Dedifferentiated amniotic fluid mesenchymal stem cell (primary cell): ENCODE results near the gene TBC1D17.

Source experiments
- DNase-seq: peaks from one replicate; pipeline ENCODE4 v3.0.0-alpha.2; 2016; ENCODE audit errors: extremely low spot score

Gene TBC1D17

GRCh38 chr19:49894011-49894664, 16.6 kb downstream of the TBC1D17 start:
- no peak for DNase-seq

GRCh38 chr19:49894879-49895565, 17.5 kb downstream of the TBC1D17 start:
- no peak for DNase-seq

- DNase-seq = no peak
Observed at GRCh38 chr19:49895566-49896297, 18.2 kb downstream of the TBC1D17 start.

GRCh38 chr19:49896863-49897621, 19.5 kb downstream of the TBC1D17 start, which contains the start of gene IL4I1:
Gene IL4I1, minus strand, starts transcription at chr19:49896887. Its CDS starts 727 bp downstream, at chr19:49896160.
- DNase-seq = no peak

DNA sequence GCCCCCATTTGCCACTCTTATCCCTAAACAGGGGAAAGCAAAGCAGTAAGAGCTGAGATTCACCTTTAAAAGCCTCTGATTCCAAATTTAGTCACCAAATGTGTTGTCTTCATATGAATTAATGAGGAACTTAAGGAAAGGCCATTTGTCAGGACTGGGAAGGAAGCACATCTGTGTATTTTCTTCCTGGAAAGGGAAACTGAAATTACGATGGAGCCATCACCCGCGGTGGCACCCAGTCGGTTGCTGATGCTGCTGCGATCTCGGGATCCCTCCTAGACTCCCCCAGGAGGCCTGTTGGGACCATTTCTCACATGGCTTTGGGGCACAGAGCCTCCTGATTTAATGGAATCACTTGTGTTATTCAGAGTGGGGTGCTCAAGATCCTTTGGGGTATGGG, 26.6 kb downstream of the TBC1D17 start:
- DNase-seq = no peak

DNA sequence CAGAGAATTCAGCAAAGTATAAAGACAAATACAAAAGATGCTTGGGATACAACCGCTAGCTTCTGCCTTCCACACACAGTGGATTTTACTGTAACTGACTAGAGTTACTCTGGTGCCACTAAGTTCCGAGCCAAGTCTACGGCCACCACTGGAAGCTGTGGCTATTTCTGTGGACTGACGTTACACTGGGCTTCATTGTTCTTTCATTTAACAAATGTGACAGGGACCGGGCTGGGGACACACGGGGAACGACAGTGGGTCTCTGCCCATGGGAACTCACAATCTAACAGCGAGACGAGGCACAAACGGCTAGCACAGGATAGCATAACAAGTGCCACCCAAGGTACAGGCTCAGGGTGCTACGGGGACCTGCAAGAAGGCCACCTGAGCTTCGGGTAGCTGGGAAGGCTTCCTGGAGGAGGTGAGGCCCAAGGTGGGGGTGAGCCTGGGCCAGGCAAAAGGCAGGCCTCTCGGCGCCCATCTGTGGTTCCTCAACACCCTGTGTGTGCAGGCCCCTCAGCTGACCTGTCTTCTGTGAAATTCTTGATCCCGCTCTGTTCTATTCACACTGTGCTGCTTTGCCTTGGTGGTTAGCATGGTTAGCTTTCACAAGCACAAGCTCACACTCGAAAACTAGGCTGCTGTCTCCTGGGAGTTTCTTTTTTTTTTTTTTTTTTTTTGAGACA, 29.5 kb downstream of the TBC1D17 start:
- no peak for DNase-seq

DNA sequence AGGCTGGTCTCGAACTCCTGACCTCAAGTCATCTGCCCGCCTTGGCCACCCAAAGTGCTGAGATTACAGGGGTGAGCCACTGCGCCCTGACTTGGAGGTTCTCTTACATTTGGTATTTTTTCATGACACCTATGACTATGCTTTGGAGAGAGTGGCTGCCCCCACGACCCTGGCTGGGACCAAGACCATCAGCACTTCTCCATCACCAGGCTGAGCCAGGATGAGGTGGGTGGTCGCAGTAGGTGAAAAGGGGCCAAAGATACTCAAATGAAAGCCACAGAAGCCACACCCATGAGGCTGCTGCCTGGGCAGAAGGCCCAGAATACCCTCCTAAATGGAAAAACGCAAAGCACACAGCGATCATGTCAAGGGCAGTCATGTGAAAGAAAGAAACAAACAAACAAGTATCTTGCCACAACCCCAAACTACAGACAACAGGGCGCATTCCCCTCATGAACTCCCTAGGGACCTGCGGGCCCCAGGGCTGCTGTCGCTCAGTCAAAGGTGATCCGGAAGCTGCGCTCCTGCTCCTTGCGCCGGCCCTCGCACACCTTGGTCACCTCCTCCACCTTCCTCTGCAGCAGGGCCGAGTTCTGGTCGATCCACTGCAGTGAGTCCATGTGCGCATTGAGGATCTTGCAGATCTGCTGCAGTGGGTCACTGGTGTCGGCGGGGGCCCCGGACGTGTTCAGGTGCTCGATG, 30.4 kb downstream of the TBC1D17 start:
- DNase-seq = no peak

DNA sequence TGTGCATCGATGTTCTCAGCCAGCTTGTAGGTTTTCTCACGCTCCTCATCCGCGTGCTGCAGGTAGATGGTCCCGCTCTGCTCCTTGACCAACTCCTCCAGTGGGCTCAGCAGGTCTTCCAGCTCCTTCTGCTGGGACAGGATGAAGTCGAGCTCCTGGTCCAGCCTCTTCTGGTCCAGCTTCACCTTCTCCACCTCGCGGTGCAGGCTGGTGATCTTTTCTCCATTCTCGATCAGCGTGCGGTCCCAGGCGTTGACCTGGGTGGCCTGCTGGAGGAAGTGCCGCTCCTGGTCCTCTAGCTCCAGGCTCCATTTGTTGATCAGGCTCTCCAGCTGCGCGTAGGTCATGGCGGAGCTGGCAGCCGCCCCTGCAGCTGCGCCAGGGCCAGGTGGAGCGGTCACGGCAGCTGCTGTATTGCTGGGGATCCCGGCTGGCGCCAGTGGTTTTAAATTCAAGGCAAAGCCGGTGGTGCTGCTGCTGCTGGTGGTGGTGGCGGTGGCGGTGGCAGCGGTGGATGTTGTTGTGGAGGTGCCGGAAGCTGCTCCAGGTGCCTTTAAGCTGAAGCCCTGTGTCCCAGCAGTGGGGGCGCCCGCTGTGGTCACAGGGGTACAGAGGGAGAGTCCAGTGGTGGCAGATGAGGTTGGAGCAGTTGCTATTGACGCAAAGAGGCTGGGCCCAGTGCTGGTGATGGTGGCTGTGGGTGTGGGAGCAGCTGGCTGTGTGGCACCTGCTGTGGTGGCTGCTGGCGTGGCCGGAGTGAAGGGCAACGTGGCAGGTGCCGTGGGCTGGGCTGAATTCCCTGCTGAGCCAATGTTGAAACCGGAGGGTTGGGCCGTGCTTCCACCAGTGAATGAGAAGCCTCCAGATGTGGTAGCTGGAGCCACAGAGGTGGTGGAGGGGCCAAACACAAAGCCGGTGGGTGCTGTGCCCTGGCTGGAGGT, 31.2 kb downstream of the TBC1D17 start:
- DNase-seq = no peak

GRCh38 chr19:49910179-49910578, 32.7 kb downstream of the TBC1D17 start:
- DNase-seq = no peak

DNA sequence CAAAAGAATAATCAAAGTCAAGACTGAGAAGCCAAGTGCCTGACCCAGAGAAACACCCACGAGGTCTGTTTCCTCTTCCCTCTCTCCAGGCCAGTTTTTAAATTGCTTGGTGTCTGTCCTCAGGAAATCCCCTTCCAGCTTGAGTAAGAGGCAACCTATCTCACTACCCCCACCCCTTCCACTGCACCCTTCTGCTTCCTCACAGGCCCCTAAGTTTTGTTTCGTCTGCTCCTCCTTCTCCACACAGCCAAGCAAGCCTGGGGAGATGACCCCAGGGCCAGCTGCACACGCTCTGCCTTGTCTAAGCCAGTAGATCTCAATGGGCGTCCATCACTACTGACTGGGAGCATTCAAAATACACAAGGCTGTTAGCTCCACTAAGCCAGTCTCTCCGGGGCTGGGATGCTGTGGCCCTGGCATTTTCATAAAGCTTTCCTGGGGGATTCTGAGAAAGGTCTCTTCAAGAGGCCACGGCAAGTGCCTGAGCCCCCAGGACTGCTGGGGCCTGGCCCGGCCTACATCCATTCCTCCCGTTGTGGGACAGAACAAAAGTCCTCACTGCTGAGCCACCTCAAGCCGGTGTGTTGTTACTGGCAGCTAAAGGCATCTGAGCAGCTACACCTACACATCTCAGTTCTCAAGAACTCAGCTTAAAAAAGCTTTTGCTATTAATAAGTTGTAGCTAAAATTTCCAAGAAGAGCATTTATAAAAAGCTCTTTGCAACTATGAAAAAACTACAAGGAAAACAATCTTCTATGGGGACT, 34.1 kb downstream of the TBC1D17 start:
- no peak for DNase-seq

DNA sequence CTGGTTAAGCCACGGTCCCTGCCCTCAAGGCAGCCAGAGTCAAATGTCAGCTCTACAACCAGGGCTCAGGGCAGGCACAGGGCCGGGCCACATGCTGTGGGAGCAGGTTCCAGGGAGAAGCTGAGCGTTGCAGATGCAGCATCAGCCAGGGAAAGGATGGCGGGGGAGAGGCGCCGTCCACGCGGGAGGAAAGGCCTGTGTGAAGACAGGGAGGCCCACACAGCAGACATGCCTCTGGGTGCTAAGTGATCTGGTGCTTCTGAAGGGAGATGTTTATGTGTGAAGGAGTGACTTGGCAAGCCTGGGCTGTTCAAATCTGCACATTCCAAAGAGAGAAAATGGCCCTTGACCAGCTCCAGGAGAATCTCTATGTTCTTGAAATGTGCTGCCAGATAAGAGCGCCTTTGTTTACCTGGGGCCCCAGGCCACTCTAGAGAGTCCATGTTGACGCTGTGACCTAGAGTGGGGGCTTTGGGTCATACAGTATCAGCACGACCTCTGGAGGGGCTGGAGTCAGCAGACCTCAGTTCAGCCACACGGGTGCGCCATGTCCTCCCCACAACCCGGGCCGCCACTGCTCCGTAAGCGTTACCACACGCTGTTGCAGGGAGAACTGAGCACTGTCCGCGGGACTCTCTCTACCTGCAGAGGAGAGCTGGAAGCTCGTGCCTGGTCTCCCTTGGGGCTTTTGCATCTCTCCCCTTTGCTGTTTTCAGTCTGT, 35.6 kb downstream of the TBC1D17 start:
- DNase-seq = no peak

DNA sequence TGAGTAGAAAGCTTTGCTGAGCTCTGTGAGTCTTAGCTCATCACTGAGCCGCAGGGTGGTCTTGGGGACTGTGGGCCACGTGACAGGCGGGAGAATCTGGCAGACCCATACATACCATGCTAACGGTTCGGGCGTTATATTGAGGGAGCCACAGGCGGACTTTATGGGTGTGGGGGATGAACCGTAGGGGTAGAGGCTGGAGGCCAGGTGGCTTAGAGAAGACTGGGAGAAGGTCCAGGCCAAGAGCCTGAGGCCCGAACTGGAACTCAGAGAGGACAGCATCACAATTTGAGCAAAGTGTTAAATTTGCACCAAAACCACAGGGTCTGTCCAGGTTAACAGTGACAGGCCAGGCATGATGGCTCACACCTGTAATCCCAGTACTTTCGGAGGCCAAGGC, 36.2 kb downstream of the TBC1D17 start:
- DNase-seq = no peak

DNA sequence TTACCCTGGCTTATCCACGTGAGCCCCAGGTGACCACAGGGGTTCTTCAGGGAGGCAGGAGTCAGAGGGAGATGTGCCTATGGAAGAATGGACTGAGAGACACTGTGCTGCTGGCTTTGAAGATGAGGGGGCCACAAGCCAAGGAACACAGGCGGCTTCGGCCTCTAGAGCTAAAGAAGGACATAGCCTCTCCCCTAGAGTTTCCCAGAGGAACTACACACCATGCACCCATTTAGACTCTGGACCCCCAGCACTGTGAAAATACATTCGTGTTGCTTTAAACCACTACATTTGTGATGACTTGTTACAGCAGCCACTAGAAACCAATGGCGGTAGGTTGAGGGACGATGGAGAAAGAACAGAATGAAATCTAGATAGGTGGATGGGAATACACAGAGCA, 37.8 kb downstream of the TBC1D17 start:
- DNase-seq = no peak

DNA sequence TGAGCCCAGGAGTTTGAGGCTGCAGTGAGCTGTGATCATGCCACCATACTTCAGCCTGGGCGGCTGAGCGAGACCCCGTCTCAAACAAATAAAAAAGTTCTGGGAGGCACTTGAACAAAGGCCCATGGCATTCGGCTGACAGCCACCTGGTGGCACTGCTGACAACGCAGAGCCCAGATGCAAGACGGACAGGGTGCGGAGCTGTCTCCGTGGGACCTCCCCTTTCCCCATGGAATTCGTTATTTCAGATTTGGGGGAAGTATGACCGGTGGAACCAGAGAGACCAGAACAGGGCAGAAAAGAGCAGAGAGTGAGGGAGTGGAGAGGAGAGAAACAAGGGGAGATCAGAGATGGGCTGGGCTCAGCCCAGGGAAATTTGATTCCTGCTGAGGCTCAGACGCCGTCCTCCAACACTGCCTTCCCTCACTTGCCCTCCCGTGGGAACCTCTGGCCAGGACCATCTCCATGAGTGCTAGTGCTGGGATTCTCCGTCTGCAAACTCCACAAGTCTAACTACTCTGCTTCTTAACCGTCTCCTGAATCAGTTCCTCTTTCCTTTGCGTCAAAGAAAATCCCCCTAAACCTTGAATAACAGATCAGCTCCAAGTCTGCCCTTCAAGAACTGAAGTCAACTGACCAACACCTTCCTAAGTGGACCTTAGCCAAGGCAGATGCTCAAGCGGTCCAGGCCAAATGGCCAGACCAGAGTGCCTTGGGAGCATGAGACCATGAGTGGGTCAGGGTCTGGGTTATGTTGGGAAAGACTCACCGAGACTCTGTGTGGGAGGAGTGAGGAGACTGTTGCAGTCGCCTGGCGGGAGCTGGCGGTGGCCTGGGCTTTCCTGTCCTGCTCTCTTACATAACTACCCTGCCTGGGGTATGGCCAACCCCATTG, 39.6 kb downstream of the TBC1D17 start:
- no peak for DNase-seq

- DNase-seq = no peak
Observed at GRCh38 chr19:49918089-49918488, 40.6 kb downstream of the TBC1D17 start.

- DNase-seq = no peak
Observed at GRCh38 chr19:49920624-49921363, 43.3 kb downstream of the TBC1D17 start.
